Measurements from ENCODE around the gene VSIG2.

GRCh38 chr11:124762624-124763155 lies 10.6 kb upstream of the VSIG2 start:
- no peak for TF ChIP-seq POLR2AphosphoS5 (IDR thresholded peaks at IDR 0.05; ENCODE audit: low read depth)
- no peak for TF ChIP-seq CTCF (IDR thresholded peaks at IDR 0.05; ENCODE audit: insufficient read depth, low read length)
- TF ChIP-seq REST (IDR thresholded peaks at IDR 0.05; ENCODE audit: insufficient replicate concordance, low read depth) = no peak
- TF ChIP-seq GABPA (IDR thresholded peaks at IDR 0.05; ENCODE audit: low read depth) = no peak

Measured in HL-60 (cell line).